Fibroblast of pulmonary artery (primary cell): Measurements from ENCODE around the gene CWC15.

Source experiments
- DNase-seq: peaks from one replicate; pipeline ENCODE4 v3.0.0-alpha.2; 2010; ENCODE audit warnings: low read depth
- H3K4me3 ChIP-seq: replicated peaks from 2 replicates; pipeline ENCODE4 v1.5.1; 2011; ENCODE audit warnings: low read depth, mild to moderate bottlenecking, control low read depth, low read length, moderate library complexity
- CTCF ChIP-seq: IDR thresholded peaks from 2 replicates; pipeline ENCODE4 v1.5.1; 2011; ENCODE audit warnings: mild to moderate bottlenecking, control low read depth, low read length, inconsistent platforms; ENCODE audit errors: missing control alignments

CWC15 gene

GRCh38 chr11:94956963-94957362, 16.4 kb downstream of the CWC15 start:
- no peak for TF ChIP-seq CTCF
- no peak for DNase-seq
- H3K4me3 ChIP-seq = no peak overlapping the region

- TF ChIP-seq CTCF = no peak
- no peak for DNase-seq
- H3K4me3 ChIP-seq = no peak overlapping the region
Observed at GRCh38 chr11:94954753-94955152, 18.6 kb downstream of the CWC15 start.

- TF ChIP-seq CTCF = no peak
- DNase-seq = peak; percentile 48
- no peak overlapping the region for H3K4me3 ChIP-seq
Observed at GRCh38 chr11:94948070-94948617, 25.2 kb downstream of the CWC15 start.

GRCh38 chr11:94946812-94947211, 26.5 kb downstream of the CWC15 start:
- no peak for TF ChIP-seq CTCF
- H3K4me3 ChIP-seq = no peak overlapping the region
- DNase-seq = no peak

GRCh38 chr11:94941131-94941530, 32.2 kb downstream of the CWC15 start:
- no peak overlapping the region for H3K4me3 ChIP-seq
- DNase-seq = no peak
- TF ChIP-seq CTCF = no peak

- DNase-seq = no peak
- H3K4me3 ChIP-seq = no peak overlapping the region
- TF ChIP-seq CTCF = no peak
Observed at GRCh38 chr11:94939346-94939745, 34.0 kb downstream of the CWC15 start.

GRCh38 chr11:94938095-94939055, 35.0 kb downstream of the CWC15 start:
- H3K4me3 ChIP-seq = no peak overlapping the region
- DNase-seq = peak; percentile 86
- no peak for TF ChIP-seq CTCF
